RPMI7951 (cell line): ENCODE results near the gene PXN. TPM values are rescaled to one million over a fixed set of nuclear protein-coding genes. Genes with fewer than 3 reads are reported as not detected.

Source experiments
- DNase-seq: peaks from one replicate; pipeline ENCODE4 v3.0.0-alpha.2; 2012; ENCODE audit warnings: low read depth
- total RNA-seq: library from RNA; depleted of rRNA; stranded (reverse); fragments of >200 nt; shearing (Covaris generic); gene quantifications from 2 replicates; pipeline ENCODE4 v1.2.3, GENCODE V29; 2014; rRNA removed

Gene PXN
- total RNA-seq = 51.0 and 57.9 TPM in 2 replicates

- DNase-seq = peak; percentile 64
These were observed at the start of gene PXN for GRCh38 chr12:120265473-120266179. PXN (minus strand) TSS chr12:120265730; CDS start chr12:120265629, 101 bp downstream.

DNA sequence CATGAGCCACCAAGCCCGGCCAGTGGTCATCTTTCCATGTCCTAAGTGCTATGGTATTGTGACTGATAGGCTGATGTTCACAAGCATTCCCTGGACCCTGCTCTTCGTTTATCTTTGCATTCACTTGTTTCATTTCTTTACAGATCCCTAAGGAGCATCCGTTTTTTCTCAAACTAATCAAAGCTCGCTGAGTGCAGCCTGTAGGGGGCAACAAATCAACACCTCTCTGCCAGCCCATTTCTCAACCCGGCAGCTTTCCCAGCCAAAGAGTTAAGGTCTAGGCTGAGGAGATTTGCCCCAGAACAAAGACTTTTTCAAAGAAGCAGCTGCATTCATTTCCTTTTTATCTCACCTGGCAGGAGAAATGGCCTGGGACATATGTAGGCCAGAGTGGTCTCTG is 48.7 kb upstream of the PXN start:
- DNase-seq = no peak

DNA sequence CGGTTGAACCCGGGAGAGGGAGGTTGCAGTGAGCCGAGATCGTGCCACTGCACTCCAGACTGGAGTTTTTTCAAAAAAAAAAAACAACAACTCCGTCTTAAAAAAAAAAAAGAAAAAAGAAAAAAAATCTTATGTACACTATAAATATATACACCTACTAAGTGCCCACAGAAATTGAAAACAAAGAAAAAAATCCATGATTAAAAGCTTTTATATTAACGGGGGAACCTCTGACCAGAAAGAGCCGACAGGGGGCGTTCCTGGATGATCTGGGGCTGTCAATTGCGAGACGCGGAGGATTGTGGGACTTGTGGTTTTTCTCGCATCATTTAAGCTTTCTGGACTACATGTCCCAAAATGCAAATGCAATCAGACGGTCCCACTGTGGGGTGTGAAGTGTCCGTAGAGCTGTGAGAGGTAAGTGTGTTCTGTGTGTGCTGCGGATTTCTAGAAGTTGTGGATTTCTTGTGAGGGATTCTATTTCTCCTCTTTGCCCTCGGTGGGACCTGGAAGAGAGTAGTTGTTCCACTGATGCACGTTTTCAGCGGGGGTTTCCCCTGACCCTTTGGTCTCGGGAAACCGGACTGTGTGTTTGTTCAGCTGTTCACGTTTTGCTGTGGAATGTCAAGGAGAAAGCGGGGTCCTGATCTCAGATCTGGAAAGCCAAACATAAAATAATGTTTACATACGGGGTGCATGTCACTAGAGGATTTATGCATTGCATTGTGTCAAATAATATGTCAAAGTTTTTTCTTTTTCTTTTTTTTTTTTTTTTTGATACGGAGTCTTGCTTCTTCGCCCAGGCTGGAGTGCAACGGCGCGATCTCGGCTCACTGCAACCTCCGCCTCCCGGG is 36.7 kb upstream of the PXN start, which contains the start of gene SIRT4:
Gene SIRT4 (plus strand): TSS at position 360 of the 854 bp plus-strand sequence. CDS start 1,241 bp downstream, outside the sequence.
- peak; percentile 90 for DNase-seq

GRCh38 chr12:120292661-120293531 is 27.4 kb upstream of the PXN start, which contains the start of gene RNU4-1:
RNU4-1 (minus strand) TSS chr12:120293237.
- peak; percentile 95 for DNase-seq

- DNase-seq = no peak
These were observed 26.8 kb upstream of the PXN start for GRCh38 chr12:120292411-120292660.

- DNase-seq = no peak
These were observed 25.2 kb upstream of the PXN start for GRCh38 chr12:120290609-120291305.

- no peak for DNase-seq
These were observed 22.0 kb upstream of the PXN start for GRCh38 chr12:120287491-120287890.

DNA sequence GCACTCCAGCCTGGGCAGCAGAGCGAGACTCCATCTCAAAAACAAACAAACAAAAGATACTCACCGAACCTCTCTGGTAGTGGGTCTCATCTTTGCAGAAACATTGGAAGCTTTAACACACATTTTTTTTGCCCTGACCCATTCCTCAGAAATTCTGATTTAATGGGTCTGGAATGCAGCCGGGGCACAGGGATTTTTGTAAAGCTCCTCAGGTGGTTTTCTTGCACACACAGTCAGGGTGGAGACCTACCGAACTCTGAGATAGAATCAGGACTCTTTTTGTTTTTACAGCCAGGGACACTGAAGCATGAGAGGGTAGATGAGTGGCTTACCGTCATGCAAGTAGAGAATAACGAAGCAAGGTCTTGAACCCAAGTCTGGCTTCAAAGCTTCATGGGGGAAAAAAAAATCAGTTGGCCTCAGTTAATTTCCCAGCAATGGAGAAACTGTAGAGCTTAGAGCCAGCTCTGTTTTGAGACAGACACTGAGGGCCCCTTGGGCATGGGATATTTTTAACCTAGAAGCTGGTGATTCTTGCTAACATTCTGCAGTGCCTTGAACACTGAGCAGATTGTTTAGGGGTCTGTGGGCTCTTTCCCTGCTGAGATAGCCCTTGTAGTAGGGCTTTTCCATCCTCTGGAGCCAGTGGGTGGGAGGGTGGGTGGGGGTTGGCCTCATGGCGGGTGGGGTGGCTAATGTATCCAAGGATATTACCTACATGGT is 21.4 kb upstream of the PXN start:
- no peak for DNase-seq

- DNase-seq = no peak
These were observed 18.9 kb upstream of the PXN start for GRCh38 chr12:120284381-120284780.

- no peak for DNase-seq
These were observed 17.8 kb upstream of the PXN start for GRCh38 chr12:120283318-120283717.

- DNase-seq = no peak
These were observed 12.9 kb upstream of the PXN start for GRCh38 chr12:120278137-120279069.

GRCh38 chr12:120276734-120277133 is 11.2 kb upstream of the PXN start:
- no peak for DNase-seq

GRCh38 chr12:120267736-120268135 is 2.2 kb upstream of the PXN start:
- no peak for DNase-seq

DNA sequence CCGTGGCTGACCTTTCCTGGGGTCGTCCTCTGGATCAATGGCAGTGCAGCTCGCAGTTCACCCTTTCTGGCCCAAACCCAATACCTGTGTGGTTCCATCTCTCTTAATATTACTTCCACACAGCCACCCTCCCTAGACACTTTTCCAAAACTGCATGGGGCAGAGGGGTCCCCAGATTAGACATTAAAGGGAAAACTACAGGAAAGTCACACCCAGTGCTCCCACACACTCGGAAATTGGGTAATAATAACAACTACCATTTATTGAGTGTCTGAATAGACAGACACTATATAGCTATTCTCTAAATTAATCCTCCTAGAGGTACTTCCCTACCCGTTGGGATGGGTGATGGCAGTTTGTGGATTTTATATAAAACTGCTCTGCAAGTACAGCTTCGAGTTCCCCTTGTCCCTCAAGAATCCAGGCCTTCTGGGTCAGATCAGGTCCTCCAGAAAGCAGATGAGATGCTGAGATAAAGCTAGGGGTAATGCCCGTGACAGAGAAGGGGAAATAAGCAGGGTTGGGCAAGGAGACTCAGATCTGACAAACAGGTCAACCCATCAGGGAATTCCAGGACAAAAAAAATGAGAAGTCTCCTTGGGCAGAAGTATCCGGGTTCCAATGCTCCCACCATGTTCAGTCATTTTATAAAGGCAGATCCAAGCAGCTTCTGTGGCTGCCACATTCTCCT is 795 bp upstream of the PXN start:
- no peak for DNase-seq

- no peak for DNase-seq
These were observed 542 bp downstream of the PXN start for GRCh38 chr12:120264904-120265472.

DNA sequence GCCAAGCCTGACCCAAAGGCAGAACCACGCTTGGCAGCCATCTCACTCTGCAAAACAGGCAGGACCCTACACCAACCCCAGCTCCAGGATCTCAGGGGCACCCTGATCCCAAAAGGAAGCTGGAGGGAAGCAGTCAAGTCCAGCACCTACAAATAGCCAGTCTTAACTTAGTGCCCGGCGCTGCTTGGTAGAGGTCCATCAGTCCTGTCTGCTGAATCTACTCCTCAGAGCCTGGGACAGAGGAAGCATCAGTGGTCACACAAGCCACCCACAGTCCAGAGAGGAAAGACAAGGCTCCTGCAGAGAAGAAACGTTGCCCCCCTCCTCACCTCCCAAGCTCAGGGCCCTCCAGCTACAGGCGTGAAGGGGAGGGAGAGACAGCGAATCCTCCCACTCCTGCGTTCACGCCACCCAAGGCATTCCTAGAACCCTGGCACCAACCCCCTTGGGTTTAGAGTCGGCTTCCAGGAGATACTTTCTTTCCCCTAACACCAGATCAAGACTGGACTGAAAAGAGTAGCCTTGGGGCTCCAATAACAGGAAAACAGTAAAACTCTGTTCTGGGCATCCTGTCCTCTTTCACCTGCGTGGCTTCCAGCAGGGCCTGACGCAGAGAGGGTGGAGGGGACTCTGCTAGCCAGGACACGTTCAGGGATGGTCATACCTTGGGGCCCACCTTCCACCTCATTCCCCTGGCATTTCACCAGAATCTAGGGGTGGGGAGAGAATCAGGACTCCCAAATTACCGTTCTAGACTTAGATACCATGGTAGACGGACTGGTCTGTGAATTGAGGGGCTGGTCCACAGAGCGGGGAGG is 1.2 kb downstream of the PXN start:
- DNase-seq = no peak

DNA sequence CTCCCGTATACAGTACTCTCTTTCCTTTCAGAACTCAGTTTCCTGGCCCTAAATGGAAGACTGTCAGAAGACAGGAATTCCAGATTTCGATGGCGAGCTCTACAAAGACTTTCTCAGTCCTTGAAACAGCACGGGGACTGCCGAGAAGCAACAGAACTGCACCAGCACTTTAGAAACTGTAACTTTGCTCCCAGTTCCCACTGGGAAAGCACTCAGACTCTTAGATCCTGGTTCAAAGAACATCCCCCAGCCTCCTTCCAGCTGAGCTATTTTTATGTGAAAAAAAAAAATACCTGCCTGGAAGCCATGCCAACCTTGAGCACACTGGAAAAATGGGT is 1.8 kb downstream of the PXN start:
- no peak for DNase-seq
